SK-N-SH treated with all-trans-retinoic acid at 6 μM for 48 hours (cell line): ENCODE measurements around the gene SNTN.

ENCODE experiments used
- ATAC-seq: fragments of 200-7000 bp; cut with Tn5 transposase; 3 replicates; pipeline ENCODE4 v1.9.1; 2020; ENCODE audit warnings: mild to moderate bottlenecking, moderate library complexity
- ARNTL ChIP-seq: fragments of 450-650 bp; formaldehyde crosslinking; IDR thresholded peaks from 2 replicates; pipeline ENCODE4 v1.5.0; 2020; ENCODE audit warnings: low read depth, mild to moderate bottlenecking, moderate library complexity, borderline replicate concordance
- BACH2 ChIP-seq: fragments of 250-450 bp; sonication (Bioruptor Pico); IDR thresholded peaks from 2 replicates; pipeline ENCODE4 v1.9.0; 2021; ENCODE audit warnings: mild to moderate bottlenecking, borderline replicate concordance
- CREB5 ChIP-seq: fragments of 250-450 bp; sonication (Bioruptor Pico); IDR thresholded peaks from 2 replicates; pipeline ENCODE4 v1.5.1; 2020; ENCODE audit warnings: low read depth, mild to moderate bottlenecking, moderate library complexity
- CSDC2 ChIP-seq: fragments of 250-450 bp; sonication (Bioruptor Pico); IDR thresholded peaks from 2 replicates; pipeline ENCODE4 v1.5.0; 2020; ENCODE audit warnings: mild to moderate bottlenecking, moderate library complexity
- CSRNP3 ChIP-seq: fragments of 250-450 bp; sonication (Bioruptor Pico); IDR thresholded peaks from 2 replicates; pipeline ENCODE4 v1.5.1; 2021; ENCODE audit warnings: mild to moderate bottlenecking, moderate library complexity
- GLIS3 ChIP-seq: fragments of 250-450 bp; sonication (Bioruptor Pico); IDR thresholded peaks from 2 replicates; pipeline ENCODE4 v1.5.0; 2020; ENCODE audit warnings: mild to moderate bottlenecking, moderate library complexity
- ISL1 ChIP-seq: fragments of 250-450 bp; sonication (Bioruptor Pico); IDR thresholded peaks from 2 replicates; pipeline ENCODE4 v2.1.2; 2022; ENCODE audit warnings: mild to moderate bottlenecking, moderate library complexity
- OSR1 ChIP-seq: fragments of 250-450 bp; sonication (Bioruptor Pico); IDR thresholded peaks from 2 replicates; pipeline ENCODE4 v1.8.0; 2022; ENCODE audit warnings: moderate library complexity, mild to moderate bottlenecking, inconsistent platforms
- PATZ1 ChIP-seq: fragments of 250-450 bp; sonication (Bioruptor Pico); IDR thresholded peaks from 2 replicates; pipeline ENCODE4 v1.8.0; 2020; ENCODE audit warnings: mild to moderate bottlenecking, moderate library complexity, borderline replicate concordance
- POU6F1 ChIP-seq: fragments of 250-450 bp; sonication (Bioruptor Pico); IDR thresholded peaks from 2 replicates; pipeline ENCODE4 v1.8.0; 2021; ENCODE audit warnings: low read depth, mild to moderate bottlenecking, moderate library complexity, borderline replicate concordance
- PPARA ChIP-seq: fragments of 250-450 bp; sonication (Bioruptor Pico); IDR thresholded peaks from 2 replicates; pipeline ENCODE4 v1.5.0; 2020; ENCODE audit warnings: mild to moderate bottlenecking, borderline replicate concordance
- RARB ChIP-seq: fragments of 250-450 bp; sonication (Bioruptor Pico); IDR thresholded peaks from 2 replicates; pipeline ENCODE4 v1.8.0; 2021; ENCODE audit warnings: mild to moderate bottlenecking, moderate library complexity
- SNAI2 ChIP-seq: fragments of 250-450 bp; sonication (Bioruptor Pico); IDR thresholded peaks from 2 replicates; pipeline ENCODE4 v1.5.0; 2020; ENCODE audit warnings: mild to moderate bottlenecking, moderate library complexity
- TCF4 ChIP-seq: fragments of 250-450 bp; sonication (Bioruptor Pico); IDR thresholded peaks from 2 replicates; pipeline ENCODE4 v1.8.0; 2021; ENCODE audit warnings: mild to moderate bottlenecking, moderate library complexity, borderline replicate concordance
- TOX ChIP-seq: fragments of 250-450 bp; sonication (Bioruptor Pico); IDR thresholded peaks from 2 replicates; pipeline ENCODE4 v1.8.0; 2021; ENCODE audit warnings: mild to moderate bottlenecking, moderate library complexity, borderline replicate concordance
- TSHZ2 ChIP-seq: fragments of 250-450 bp; sonication (Bioruptor Pico); IDR thresholded peaks from 2 replicates; pipeline ENCODE4 v1.5.0; 2020; ENCODE audit warnings: mild to moderate bottlenecking, moderate library complexity
- ZFP3 ChIP-seq: fragments of 250-450 bp; sonication (Bioruptor Pico); IDR thresholded peaks from 2 replicates; pipeline ENCODE4 v1.5.0; 2020; ENCODE audit warnings: mild to moderate bottlenecking, moderate library complexity
- ZFP30 ChIP-seq: fragments of 450-650 bp; formaldehyde crosslinking; IDR thresholded peaks from 2 replicates; pipeline ENCODE4 v1.5.0; 2022; ENCODE audit warnings: mild to moderate bottlenecking, moderate library complexity
- ZNF70 ChIP-seq: fragments of 450-650 bp; formaldehyde crosslinking; IDR thresholded peaks from 2 replicates; pipeline ENCODE4 v1.5.0; 2020; ENCODE audit warnings: mild to moderate bottlenecking, moderate library complexity
- ZNF8 ChIP-seq: fragments of 450-650 bp; formaldehyde crosslinking; IDR thresholded peaks from 2 replicates; pipeline ENCODE4 v1.5.0; 2020; ENCODE audit warnings: mild to moderate bottlenecking, moderate library complexity

SNTN gene

GRCh38 chr3:63693351-63693750 lies 40.9 kb downstream of the SNTN start:
- no peak for ATAC-seq

GRCh38 chr3:63705092-63705645 lies 52.7 kb downstream of the SNTN start:
- TF ChIP-seq BACH2 (no peak), ZNF8 (CRISPR knock-in tag) (no peak), CREB5 (CRISPR knock-in tag) (no peak), CSDC2 (CRISPR knock-in tag) (no peak), RARB (CRISPR knock-in tag) (no peak), PATZ1 (CRISPR knock-in tag) (no peak), ARNTL (CRISPR knock-in tag) (no peak), CSRNP3 (no peak), ISL1 (CRISPR knock-in tag) (no peak), OSR1 (CRISPR knock-in tag) (no peak), TCF4 (CRISPR knock-in tag) (no peak), TSHZ2 (no peak), POU6F1 (CRISPR knock-in tag) (no peak), TOX (CRISPR knock-in tag) (no peak), PPARA (CRISPR knock-in tag) (no peak), ZFP30 (CRISPR knock-in tag) (no peak), ZNF70 (CRISPR knock-in tag) (no peak)
- no peak for ATAC-seq

More at GRCh38 chr3:63693351-63693750, 40.9 kb downstream of the SNTN start:
- no peak for TF ChIP-seq ZFP3

- TF ChIP-seq ISL1 (CRISPR knock-in tag) (no peak), TOX (CRISPR knock-in tag) (no peak), CSRNP3 (no peak), SNAI2 (CRISPR knock-in tag) (no peak), PPARA (CRISPR knock-in tag) (no peak), POU6F1 (CRISPR knock-in tag) (no peak), ZNF70 (CRISPR knock-in tag) (no peak), GLIS3 (CRISPR knock-in tag) (no peak), CREB5 (CRISPR knock-in tag) (no peak), RARB (CRISPR knock-in tag) (no peak), OSR1 (CRISPR knock-in tag) (no peak)
- no peak for ATAC-seq
Measured at GRCh38 chr3:63706321-63707085, 54.0 kb downstream of the SNTN start.
